GM12801 (cell line): ENCODE results near the gene ZBTB7C.

Source experiments
- CTCF ChIP-seq: IDR thresholded peaks from one replicate; pipeline ENCODE4 v1.5.1; 2011; ENCODE audit warnings: control low read depth; ENCODE audit not compliant: insufficient read length; ENCODE audit errors: extremely low read depth

Gene ZBTB7C

GRCh38 chr18:48292782-48293424 is 116.3 kb downstream of the ZBTB7C start:
- TF ChIP-seq CTCF: no peak

- TF ChIP-seq CTCF: no peak
Measured at GRCh38 chr18:48292229-48292628, 117.0 kb downstream of the ZBTB7C start.

- no peak for TF ChIP-seq CTCF
Measured at GRCh38 chr18:48290162-48290926, 118.8 kb downstream of the ZBTB7C start.

- TF ChIP-seq CTCF: no peak
Measured at GRCh38 chr18:48284743-48285142, 124.4 kb downstream of the ZBTB7C start.

- TF ChIP-seq CTCF: no peak
Measured at GRCh38 chr18:48279312-48279711, 129.9 kb downstream of the ZBTB7C start.

- TF ChIP-seq CTCF: no peak
Measured at GRCh38 chr18:48278081-48278480, 131.1 kb downstream of the ZBTB7C start.

GRCh38 chr18:48274301-48274700 is 134.9 kb downstream of the ZBTB7C start:
- TF ChIP-seq CTCF: no peak
